GM12892 (cell line): ENCODE results near the gene BACH1.

ENCODE experiments used
- POLR2A ChIP-seq: IDR thresholded peaks from 2 replicates; pipeline ENCODE4 v1.6.1; 2011; ENCODE audit warnings: low read depth, low read length, control low read depth
- POLR2AphosphoS5 ChIP-seq: IDR thresholded peaks from 2 replicates; pipeline ENCODE4 v1.6.1; 2011; ENCODE audit warnings: low read depth, low read length, control low read depth
- TAF1 ChIP-seq: IDR thresholded peaks from 2 replicates; pipeline ENCODE4 v1.6.1; 2011; ENCODE audit warnings: low read depth, mild to moderate bottlenecking, control low read depth, low read length, borderline replicate concordance

GRCh38 chr21:29329406-29329805 lies 30.7 kb downstream of the BACH1 start:
- no peak for TF ChIP-seq POLR2A
- no peak for TF ChIP-seq POLR2AphosphoS5
- no peak for TF ChIP-seq TAF1
